Uterus (tissue), 2 donors: ENCODE measurements around the gene IL25.

ENCODE experiments used
- POLR2A ChIP-seq, 2 donors: fragments of 450-650 bp; IDR thresholded peaks; one replicate each; pipeline ENCODE4 v1.6.1; 2016; ENCODE audit warnings: antibody characterized with exemption in 2 of 2, mild to moderate bottlenecking in 1 of 2, moderate library complexity in 1 of 2
- TF ChIP-seq, protein P1 (sequence below), 4 experiments: fragments of 200-600 bp in 2 of 4; fragments of 450-650 bp in 2 of 4; sonication (generic) in 2 of 4; IDR thresholded peaks; one replicate each; pipeline ENCODE4 v1.5.1; 2016 to 2019; ENCODE audit warnings: antibody characterized with exemption in 4 of 4, mild to moderate bottlenecking in 2 of 4, moderate library complexity in 1 of 4

DNA sequence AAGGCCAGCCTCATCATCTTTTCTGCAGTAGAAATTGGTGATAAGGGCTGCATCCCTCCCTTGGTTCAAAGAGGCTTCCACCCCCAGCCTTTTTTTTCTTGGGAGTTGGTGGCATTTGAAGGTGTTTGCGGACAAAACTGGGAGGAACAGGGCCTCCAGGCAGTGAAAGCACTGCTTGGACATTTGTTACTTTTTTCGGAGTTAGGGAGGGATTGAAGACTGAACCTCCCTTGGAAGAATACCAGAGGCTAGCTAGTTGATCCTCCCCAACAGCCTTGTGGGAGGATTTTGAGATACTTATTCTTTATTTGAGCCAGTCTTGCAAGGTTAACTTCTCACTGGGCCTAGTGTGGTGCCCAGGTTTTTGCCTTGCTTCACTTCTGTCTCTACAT, 48.2 kb upstream of the IL25 start:
- TF ChIP-seq, protein P1, sequence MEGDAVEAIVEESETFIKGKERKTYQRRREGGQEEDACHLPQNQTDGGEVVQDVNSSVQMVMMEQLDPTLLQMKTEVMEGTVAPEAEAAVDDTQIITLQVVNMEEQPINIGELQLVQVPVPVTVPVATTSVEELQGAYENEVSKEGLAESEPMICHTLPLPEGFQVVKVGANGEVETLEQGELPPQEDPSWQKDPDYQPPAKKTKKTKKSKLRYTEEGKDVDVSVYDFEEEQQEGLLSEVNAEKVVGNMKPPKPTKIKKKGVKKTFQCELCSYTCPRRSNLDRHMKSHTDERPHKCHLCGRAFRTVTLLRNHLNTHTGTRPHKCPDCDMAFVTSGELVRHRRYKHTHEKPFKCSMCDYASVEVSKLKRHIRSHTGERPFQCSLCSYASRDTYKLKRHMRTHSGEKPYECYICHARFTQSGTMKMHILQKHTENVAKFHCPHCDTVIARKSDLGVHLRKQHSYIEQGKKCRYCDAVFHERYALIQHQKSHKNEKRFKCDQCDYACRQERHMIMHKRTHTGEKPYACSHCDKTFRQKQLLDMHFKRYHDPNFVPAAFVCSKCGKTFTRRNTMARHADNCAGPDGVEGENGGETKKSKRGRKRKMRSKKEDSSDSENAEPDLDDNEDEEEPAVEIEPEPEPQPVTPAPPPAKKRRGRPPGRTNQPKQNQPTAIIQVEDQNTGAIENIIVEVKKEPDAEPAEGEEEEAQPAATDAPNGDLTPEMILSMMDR (IDR thresholded peaks at IDR 0.05): no peak
- no peak for TF ChIP-seq POLR2A (IDR thresholded peaks at IDR 0.05)
